Ovary (tissue), 3 donors: ENCODE measurements around the gene GANC.

Experiments
- POLR2A ChIP-seq: fragments of 450-650 bp; IDR thresholded peaks from one replicate; pipeline ENCODE4 v1.6.1; 2017; ENCODE audit warnings: antibody characterized with exemption, mild to moderate bottlenecking, moderate library complexity
- TF ChIP-seq, protein P1 (sequence below), 3 donors: fragments of 450-650 bp in 2 of 3; fragments of 200-600 bp in 1 of 3; IDR thresholded peaks; one replicate each; pipeline versions ENCODE4 v1.5.1 to v1.8.0; 2016 to 2022; ENCODE audit warnings: antibody characterized with exemption in 3 of 3, mild to moderate bottlenecking in 1 of 3
- donor health status: DM: no; HTN: no; CAD: no.

DNA sequence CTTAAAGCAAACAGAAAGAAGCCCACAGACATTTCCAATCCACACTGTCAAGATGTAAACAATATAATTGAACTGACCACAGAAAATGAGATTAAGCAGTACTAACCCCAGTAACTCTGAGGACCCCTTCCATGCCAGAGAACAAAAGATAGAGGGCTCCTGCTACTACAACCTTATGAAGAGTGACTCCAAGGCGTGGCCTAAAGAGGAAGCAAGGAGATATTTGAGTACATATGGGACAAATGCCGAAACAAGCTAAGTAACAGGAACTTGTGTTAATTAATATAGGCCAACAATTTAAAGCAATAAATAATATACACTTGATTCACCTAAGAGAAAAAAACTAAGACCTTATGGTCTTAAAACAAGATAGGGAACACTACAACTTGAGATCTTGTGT lies 39.9 kb upstream of the GANC start:
- TF ChIP-seq, protein P1, sequence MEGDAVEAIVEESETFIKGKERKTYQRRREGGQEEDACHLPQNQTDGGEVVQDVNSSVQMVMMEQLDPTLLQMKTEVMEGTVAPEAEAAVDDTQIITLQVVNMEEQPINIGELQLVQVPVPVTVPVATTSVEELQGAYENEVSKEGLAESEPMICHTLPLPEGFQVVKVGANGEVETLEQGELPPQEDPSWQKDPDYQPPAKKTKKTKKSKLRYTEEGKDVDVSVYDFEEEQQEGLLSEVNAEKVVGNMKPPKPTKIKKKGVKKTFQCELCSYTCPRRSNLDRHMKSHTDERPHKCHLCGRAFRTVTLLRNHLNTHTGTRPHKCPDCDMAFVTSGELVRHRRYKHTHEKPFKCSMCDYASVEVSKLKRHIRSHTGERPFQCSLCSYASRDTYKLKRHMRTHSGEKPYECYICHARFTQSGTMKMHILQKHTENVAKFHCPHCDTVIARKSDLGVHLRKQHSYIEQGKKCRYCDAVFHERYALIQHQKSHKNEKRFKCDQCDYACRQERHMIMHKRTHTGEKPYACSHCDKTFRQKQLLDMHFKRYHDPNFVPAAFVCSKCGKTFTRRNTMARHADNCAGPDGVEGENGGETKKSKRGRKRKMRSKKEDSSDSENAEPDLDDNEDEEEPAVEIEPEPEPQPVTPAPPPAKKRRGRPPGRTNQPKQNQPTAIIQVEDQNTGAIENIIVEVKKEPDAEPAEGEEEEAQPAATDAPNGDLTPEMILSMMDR (IDR thresholded peaks at IDR 0.05): no peak
- no peak for TF ChIP-seq POLR2A
